ENCODE data around the gene OGFOD3. TPM values are rescaled to one million over a fixed set of nuclear protein-coding genes. Genes with fewer than 3 reads are reported as not detected.

The OGFOD3 gene
- total and polyA plus RNA-seq, 2 experiments from 2014 or later: 25.7 to 30.5 TPM

DNA sequence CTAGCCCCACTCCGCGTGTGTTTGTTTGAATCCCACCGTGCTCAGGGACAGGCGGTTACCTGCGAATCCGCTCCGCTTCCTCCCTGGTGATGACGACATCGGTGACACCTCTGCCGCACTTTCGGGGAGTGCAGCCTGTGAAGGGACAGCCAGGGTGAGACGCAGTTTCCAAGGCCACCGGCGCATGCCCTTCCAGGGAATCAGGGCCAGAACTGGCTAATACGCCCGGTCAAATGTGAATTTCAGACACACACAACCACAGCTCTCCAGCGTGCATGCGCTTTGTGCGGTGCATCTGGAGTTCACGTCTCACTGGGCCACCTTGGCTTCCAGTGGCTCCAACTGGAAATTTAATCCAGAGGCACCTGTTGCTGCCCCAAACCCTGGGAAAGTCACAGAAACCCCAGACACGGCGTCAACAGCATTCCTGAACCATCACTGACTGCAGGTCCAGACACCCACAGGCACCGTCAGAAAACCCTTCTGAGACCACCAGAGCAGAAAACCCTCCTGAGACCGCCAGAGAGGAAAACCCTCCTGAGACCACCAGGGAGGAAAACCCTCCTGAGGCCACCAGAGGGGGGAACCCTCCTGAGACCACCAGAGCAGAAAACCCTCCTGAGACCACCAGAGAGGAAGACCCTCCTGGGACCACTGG, 6.9 kb downstream of the OGFOD3 start:
- H3K36me3 ChIP-seq (replicated peaks; ENCODE audit: insufficient read depth, low read depth): no peaks in the 10 kb centered on the region
- no peaks in the 10 kb centered on the region for H3K9me3 ChIP-seq (ENCODE audit: low read depth)
- H3K27ac ChIP-seq: no peak overlapping the region
- no peak overlapping the region for H3K4me3 ChIP-seq
- H3K4me2 ChIP-seq: no peak overlapping the region
- 96% methylated on average over 24 of the region's 24 CpGs for WGBS (ENCODE audit: low lambda C conversion rate, missing lambda C conversion rate)
- DNase-seq (ENCODE audit: low spot score): no peak
- H3K4me1 ChIP-seq (ENCODE audit: insufficient read depth): no peaks in the 10 kb centered on the region
- H3K9me2 ChIP-seq (replicated peaks; ENCODE audit: insufficient read depth): no peaks in the 10 kb centered on the region
- no peak overlapping the region for H2AFZ ChIP-seq
- TF ChIP-seq EZH2phosphoT487 (IDR thresholded peaks at IDR 0.05; ENCODE audit: low read depth, severe bottlenecking, unreplicated experiment): no peak
- TF ChIP-seq, protein P1, sequence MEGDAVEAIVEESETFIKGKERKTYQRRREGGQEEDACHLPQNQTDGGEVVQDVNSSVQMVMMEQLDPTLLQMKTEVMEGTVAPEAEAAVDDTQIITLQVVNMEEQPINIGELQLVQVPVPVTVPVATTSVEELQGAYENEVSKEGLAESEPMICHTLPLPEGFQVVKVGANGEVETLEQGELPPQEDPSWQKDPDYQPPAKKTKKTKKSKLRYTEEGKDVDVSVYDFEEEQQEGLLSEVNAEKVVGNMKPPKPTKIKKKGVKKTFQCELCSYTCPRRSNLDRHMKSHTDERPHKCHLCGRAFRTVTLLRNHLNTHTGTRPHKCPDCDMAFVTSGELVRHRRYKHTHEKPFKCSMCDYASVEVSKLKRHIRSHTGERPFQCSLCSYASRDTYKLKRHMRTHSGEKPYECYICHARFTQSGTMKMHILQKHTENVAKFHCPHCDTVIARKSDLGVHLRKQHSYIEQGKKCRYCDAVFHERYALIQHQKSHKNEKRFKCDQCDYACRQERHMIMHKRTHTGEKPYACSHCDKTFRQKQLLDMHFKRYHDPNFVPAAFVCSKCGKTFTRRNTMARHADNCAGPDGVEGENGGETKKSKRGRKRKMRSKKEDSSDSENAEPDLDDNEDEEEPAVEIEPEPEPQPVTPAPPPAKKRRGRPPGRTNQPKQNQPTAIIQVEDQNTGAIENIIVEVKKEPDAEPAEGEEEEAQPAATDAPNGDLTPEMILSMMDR (IDR thresholded peaks at IDR 0.05; ENCODE audit: poor library complexity): no peak
- TF ChIP-seq EZH2 (IDR thresholded peaks at IDR 0.05; ENCODE audit: borderline replicate concordance): no peak
- H3K27me3 ChIP-seq: no peaks in the 10 kb centered on the region
- no peaks in the 10 kb centered on the region for H3K79me2 ChIP-seq
- H4K20me1 ChIP-seq (ENCODE audit: insufficient read depth, poor library complexity, severe bottlenecking): peaks cover 6% of the 10 kb centered on the region

DNA sequence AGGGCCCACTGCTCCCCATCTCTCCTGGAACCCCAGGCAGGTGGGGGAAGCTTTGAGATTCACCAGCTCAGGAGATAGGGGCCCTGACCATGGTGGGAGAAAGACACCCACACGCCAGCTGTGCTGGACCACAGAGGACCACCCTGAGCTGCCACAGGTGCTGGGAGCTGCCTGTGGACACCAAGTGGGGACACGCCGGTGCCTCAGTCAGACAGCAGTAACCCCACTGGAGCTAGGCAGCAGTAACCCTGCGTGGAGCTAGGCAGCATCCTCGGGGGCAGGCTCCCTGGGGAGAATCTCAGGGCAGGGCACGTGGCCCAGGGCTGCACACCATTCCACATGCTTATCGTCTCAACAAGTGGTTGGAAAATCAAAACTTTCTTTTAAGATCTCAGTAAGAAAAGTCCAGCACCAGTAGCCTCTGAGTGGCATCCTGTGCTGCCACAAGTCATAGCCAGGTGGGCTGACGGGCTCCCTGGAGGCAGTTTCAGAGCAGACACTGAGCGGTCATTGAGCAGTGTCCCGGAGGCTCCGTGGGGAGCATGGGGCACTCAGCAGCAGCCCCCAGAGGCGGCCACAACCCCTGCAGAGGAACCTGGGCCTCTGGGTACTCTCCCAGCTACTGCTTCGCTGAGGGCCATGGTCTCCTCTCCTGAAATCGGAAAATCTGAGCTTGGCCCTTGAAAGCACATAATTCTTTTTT, 8.2 kb downstream of the OGFOD3 start:
- no peak for DNase-seq (ENCODE audit: low spot score)
- H3K4me1 ChIP-seq (ENCODE audit: insufficient read depth): no peaks in the 10 kb centered on the region
- TF ChIP-seq, protein P1 (IDR thresholded peaks at IDR 0.05; ENCODE audit: poor library complexity): no peak
- TF ChIP-seq EZH2phosphoT487 (IDR thresholded peaks at IDR 0.05; ENCODE audit: low read depth, severe bottlenecking, unreplicated experiment) (no peak), EZH2 (IDR thresholded peaks at IDR 0.05; ENCODE audit: borderline replicate concordance) (no peak)
- no peaks in the 10 kb centered on the region for H3K9me3 ChIP-seq (ENCODE audit: low read depth)
- H3K4me2 ChIP-seq: no peak overlapping the region
- no peaks in the 10 kb centered on the region for H3K27me3 ChIP-seq
- no peaks in the 10 kb centered on the region for H3K36me3 ChIP-seq (replicated peaks; ENCODE audit: insufficient read depth, low read depth)
- no peaks in the 10 kb centered on the region for H3K9me2 ChIP-seq (replicated peaks; ENCODE audit: insufficient read depth)
- H2AFZ ChIP-seq: no peak overlapping the region
- peaks cover 2% of the 10 kb centered on the region for H4K20me1 ChIP-seq (ENCODE audit: insufficient read depth, poor library complexity, severe bottlenecking)
- no peak overlapping the region for H3K27ac ChIP-seq
- 92% methylated on average over 14 of the region's 14 CpGs for WGBS (ENCODE audit: low lambda C conversion rate, missing lambda C conversion rate)
- no peaks in the 10 kb centered on the region for H3K79me2 ChIP-seq
- no peak overlapping the region for H3K4me3 ChIP-seq

DNA sequence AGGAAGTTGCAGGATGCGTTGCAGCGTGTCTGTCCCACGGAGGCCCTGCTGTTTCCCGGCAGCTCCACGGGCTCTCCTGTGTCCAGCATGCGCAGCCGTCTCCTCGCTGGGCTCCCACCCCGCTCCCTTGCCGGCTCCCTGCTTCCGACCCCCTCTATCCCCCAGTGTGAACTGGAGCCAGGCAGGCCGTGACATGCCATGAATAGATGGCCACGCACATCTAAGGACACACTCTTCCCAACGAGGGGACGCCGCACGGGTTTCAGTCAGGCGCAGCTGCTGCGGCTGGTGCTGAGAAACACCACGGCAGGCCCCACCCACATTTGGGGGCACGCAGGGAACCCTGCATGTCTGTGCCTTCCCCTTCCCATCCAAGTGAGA, 9.5 kb downstream of the OGFOD3 start:
- Histone ChIP-seq H3K4me2 (no peak overlapping the region), H3K36me3 (replicated peaks; ENCODE audit: insufficient read depth, low read depth) (no peaks in the 10 kb centered on the region), H3K9me3 (ENCODE audit: low read depth) (no peaks in the 10 kb centered on the region), H3K27ac (no peak overlapping the region), H3K79me2 (no peaks in the 10 kb centered on the region), H3K4me1 (ENCODE audit: insufficient read depth) (no peaks in the 10 kb centered on the region), H3K27me3 (no peaks in the 10 kb centered on the region), H3K9me2 (replicated peaks; ENCODE audit: insufficient read depth) (no peaks in the 10 kb centered on the region), H3K4me3 (no peak overlapping the region), H4K20me1 (ENCODE audit: insufficient read depth, poor library complexity, severe bottlenecking) (no peaks in the 10 kb centered on the region), H2AFZ (no peak overlapping the region)
- WGBS (ENCODE audit: low lambda C conversion rate, missing lambda C conversion rate): 94% methylated on average over 16 of the region's 21 CpGs
- DNase-seq (ENCODE audit: low spot score): no peak
- TF ChIP-seq, protein P1 (IDR thresholded peaks at IDR 0.05; ENCODE audit: poor library complexity): no peak
- TF ChIP-seq EZH2 (IDR thresholded peaks at IDR 0.05; ENCODE audit: borderline replicate concordance): no peak

Measured in hepatocyte (in vitro differentiated cells).